ENCODE measurements around the gene UCP2.

UCP2 gene

DNA sequence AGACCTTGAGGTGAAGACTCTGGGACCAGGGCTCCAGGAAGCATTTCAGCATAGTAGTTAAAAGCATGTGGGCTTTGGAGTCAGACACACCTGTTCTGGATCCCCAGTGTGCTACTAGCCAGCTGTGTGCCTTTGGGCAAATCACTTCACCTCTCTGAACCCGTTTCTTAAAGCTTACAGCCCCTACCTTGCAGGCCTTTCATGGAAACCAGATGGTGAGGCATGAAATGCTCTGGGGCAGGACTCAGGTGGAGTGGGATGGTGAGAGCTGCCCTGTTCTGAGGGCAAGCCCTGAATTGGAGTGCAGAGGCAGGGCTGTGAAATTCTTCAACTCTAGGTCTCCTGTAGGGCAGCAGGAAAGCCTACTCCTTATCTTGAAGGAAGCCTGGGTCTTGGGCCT, 10.5 kb downstream of the UCP2 start:
- Histone ChIP-seq H3K36me3 (replicated peaks) (no peaks in the 10 kb centered on the region), H3K4me3 (ENCODE audit: low read depth, low read length) (no peak overlapping the region), H3K27me3 (replicated peaks) (no peaks in the 10 kb centered on the region), H3K27ac (no peak overlapping the region)
- TF ChIP-seq, protein P1, sequence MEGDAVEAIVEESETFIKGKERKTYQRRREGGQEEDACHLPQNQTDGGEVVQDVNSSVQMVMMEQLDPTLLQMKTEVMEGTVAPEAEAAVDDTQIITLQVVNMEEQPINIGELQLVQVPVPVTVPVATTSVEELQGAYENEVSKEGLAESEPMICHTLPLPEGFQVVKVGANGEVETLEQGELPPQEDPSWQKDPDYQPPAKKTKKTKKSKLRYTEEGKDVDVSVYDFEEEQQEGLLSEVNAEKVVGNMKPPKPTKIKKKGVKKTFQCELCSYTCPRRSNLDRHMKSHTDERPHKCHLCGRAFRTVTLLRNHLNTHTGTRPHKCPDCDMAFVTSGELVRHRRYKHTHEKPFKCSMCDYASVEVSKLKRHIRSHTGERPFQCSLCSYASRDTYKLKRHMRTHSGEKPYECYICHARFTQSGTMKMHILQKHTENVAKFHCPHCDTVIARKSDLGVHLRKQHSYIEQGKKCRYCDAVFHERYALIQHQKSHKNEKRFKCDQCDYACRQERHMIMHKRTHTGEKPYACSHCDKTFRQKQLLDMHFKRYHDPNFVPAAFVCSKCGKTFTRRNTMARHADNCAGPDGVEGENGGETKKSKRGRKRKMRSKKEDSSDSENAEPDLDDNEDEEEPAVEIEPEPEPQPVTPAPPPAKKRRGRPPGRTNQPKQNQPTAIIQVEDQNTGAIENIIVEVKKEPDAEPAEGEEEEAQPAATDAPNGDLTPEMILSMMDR (IDR thresholded peaks at IDR 0.05; ENCODE audit: low read depth, low read length, missing control alignments), result no peak
- DNase-seq, result no peak
- in situ Hi-C loops (cut with HindIII; ENCODE audit: low pct_ligation_motif_present, low sequenced_read_pairs), result no loop called here

DNA sequence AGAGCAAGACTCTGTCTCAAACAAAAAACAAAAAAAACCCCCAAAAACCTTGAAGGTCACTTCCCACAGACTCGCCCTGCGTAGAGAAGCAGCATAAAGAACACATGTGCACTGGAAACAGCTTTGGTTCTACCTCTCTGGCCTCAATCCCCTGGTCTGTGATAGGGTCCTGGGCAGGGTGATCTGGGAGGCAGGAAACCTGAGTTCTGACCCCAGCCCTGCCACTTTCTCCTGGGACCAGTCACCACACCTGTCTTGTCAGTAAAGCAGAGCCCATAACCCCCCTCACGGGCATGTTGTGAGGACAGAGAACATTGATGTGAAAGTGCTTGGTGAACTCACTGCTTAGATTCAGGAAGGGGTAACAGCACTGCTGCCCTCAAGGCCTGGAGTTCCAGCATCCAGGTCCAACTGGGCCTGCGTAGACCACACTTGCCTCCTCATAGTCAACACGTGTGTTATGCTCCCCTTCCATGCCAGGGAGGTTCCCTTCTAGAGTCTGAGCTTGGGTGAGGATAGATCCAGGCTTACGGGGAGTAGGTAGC, 11.4 kb downstream of the UCP2 start:
- in situ Hi-C loops (cut with HindIII; ENCODE audit: low pct_ligation_motif_present, low sequenced_read_pairs), result no loop called here
- TF ChIP-seq, protein P1 (IDR thresholded peaks at IDR 0.05; ENCODE audit: low read depth, low read length, missing control alignments), result no peak
- no peak for DNase-seq
- Histone ChIP-seq H3K27ac (no peak overlapping the region), H3K36me3 (replicated peaks) (no peaks in the 10 kb centered on the region), H3K4me3 (ENCODE audit: low read depth, low read length) (no peak overlapping the region), H3K27me3 (replicated peaks) (no peaks in the 10 kb centered on the region)

DNA sequence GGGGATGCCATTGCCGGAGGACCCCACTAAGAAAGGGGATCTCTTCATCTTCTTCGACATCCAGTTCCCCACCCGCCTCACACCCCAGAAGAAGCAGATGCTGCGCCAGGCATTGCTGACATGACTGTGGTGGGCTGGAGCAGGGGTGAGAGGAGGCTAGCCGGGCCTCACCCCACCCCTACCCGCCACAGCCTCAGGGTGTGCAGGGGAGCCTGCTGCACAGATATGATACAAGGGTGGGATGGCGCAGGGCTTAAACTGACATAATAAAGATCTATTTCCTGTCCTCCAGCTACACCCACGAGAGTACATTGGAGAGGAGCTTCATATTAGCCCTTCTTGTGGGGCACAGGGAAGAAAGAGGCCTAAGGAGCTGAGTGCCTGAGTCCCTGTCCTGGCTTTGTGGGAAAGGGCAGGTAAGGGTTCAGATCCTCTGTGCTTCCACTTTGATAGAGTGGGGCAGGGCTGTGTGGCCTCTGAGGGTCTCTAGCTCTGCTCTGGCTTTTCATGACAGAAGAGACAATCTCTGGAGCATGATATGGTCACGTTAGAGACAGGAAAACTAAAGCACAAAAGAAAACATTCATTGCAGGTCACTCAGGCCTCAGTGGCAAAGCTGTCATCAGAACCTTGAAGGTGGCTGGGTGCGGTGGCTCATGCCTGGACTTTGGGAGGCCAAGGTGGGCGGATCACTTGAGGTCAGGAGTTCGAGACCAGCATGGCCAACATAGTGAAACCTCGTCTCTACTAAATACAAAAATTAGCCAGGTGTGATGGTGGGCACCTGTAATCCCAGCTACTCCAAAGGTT, 12.4 kb downstream of the UCP2 start:
- TF ChIP-seq, protein P1 (IDR thresholded peaks at IDR 0.05; ENCODE audit: low read depth, low read length, missing control alignments), result no peak
- no peak for DNase-seq
- Histone ChIP-seq H3K27ac (no peak overlapping the region), H3K4me3 (ENCODE audit: low read depth, low read length) (no peak overlapping the region), H3K27me3 (replicated peaks) (no peaks in the 10 kb centered on the region), H3K36me3 (replicated peaks) (no peaks in the 10 kb centered on the region)
- in situ Hi-C loops (cut with HindIII; ENCODE audit: low pct_ligation_motif_present, low sequenced_read_pairs), result no loop called here

DNA sequence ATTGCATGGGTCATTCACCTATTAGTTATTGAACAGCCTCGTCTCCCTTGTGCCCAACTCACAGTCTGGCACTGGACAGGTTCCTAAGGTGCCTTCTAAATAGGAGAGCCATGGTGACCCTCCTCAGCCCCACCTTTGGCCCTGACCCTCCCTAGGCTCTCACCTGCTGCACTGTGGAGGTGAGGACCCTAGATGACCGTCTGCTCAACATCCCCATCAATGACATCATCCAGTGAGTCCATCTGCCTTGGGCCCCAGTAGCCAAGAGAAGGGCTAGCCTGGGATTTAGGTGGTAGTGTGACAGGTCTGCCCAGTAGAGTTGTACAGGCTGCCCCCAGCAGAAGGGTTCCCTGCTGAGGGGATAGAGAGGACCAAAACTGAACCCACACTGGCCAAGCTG, 13.6 kb downstream of the UCP2 start:
- Histone ChIP-seq H3K4me3 (ENCODE audit: low read depth, low read length) (no peak overlapping the region), H3K36me3 (replicated peaks) (no peaks in the 10 kb centered on the region), H3K27ac (no peak overlapping the region), H3K27me3 (replicated peaks) (no peaks in the 10 kb centered on the region)
- in situ Hi-C loops (cut with HindIII; ENCODE audit: low pct_ligation_motif_present, low sequenced_read_pairs), result no loop called here
- DNase-seq, result no peak
- TF ChIP-seq, protein P1 (IDR thresholded peaks at IDR 0.05; ENCODE audit: low read depth, low read length, missing control alignments), result no peak

DNA sequence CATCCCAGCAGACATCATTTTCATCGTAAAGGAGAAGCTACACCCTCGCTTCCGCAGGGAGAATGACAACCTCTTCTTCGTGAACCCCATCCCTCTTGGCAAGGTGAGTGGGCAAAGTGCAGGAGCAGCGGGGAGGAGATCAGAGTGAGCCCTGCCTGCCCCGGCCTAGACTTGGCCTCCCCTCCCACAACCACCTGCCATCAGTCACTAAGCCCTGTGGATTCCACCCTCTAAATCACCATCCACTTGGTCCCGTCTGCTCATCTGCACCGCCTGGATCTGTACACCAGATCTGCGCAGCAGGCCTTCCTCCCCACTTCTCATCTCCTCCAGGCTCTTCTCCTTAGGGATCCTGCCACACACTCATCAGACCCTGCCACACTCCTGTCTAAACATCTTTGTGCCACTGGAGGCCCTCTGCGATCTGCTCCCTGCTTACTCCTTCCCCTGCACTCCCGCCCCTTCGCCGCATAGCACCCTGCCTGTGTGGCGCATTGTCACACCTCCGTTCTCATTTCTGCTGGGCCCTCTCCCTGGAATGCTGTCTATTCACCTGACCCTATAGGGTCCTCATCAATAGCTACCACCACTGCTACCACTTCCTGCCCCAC, 14.2 kb downstream of the UCP2 start:
- Histone ChIP-seq H3K36me3 (replicated peaks) (no peaks in the 10 kb centered on the region), H3K27ac (no peak overlapping the region), H3K27me3 (replicated peaks) (no peaks in the 10 kb centered on the region), H3K4me3 (ENCODE audit: low read depth, low read length) (no peak overlapping the region)
- TF ChIP-seq, protein P1 (IDR thresholded peaks at IDR 0.05; ENCODE audit: low read depth, low read length, missing control alignments), result no peak
- no peak for DNase-seq
- in situ Hi-C loops (cut with HindIII; ENCODE audit: low pct_ligation_motif_present, low sequenced_read_pairs), result no loop called here

All from brain microvascular endothelial cell (primary cell).